GM15510 (cell line): ENCODE measurements around the gene GPN3.

Source experiments
- POLR2A ChIP-seq: IDR thresholded peaks from 3 replicates; pipeline ENCODE4 v1.6.1; 2011; ENCODE audit warnings: borderline replicate concordance; ENCODE audit not compliant: insufficient read length; ENCODE audit errors: extremely low read depth

GPN3 gene

GRCh38 chr12:110458756-110459155 lies 9.3 kb downstream of the GPN3 start:
- TF ChIP-seq POLR2A = no peak

GRCh38 chr12:110453569-110454296 lies 14.3 kb downstream of the GPN3 start:
- TF ChIP-seq POLR2A = no peak

- TF ChIP-seq POLR2A = no peak
Measured at GRCh38 chr12:110451263-110451662, 16.8 kb downstream of the GPN3 start.

DNA sequence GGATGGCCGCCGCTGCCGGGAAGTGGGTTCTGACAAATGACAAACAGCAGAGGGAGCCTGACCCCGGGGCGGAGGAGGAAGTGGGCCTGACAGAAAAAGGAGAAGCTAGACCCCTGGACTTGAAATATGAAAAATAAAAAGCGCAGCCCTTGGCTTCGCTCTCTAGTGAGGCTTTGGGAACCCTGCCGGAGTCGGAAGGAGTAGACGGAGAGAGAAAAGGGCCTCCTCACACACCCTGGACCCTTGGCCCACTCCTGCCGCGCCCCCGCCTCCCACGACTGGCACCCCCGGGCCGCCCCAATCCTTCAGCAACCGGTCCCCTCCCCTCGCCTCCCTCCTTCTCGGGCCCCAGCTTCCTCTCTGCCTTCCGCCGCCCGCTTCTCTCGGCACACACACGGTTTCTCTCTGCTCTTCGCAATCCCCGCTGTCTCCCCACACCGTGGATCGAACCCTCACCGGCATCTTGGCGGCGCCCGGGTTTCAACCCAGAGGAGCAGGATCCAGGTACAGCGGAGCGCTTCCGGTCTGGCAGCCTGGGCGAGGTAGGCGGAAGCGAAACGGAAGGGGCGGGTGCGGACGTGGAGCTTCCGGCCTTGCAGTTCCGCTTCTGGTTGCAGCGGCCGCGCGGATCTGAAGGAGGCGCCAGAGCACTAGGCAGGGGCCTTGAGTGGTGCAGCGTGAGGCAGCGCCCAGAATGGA lies 18.1 kb downstream of the GPN3 start, which contains the start of gene ARPC3:
TSS of gene ARPC3 (minus strand) at position 539 of the 699 bp plus-strand sequence. CDS start at position 462, 77 bp downstream.
- TF ChIP-seq POLR2A = peak; percentile 79

- TF ChIP-seq POLR2A = no peak
Measured at GRCh38 chr12:110444455-110444854, 23.6 kb downstream of the GPN3 start.

DNA sequence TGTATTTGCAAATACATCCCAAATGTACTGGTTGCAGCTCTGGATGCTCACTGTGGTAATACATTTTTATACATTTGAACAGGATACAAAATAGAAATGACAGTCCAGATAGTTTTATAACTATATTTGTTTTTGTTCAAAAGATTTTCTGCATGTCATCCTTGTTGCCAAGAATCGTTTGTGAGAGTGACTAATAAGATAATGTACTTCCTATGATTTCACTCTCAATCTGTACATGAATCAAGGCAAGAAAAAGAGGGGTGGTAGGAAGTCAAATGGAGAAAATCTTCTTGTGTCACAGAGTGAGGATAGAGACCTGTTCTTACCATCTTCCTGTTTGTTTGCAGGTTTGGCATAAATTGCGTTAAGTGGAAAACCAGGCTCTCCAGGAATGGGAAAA lies 31.8 kb downstream of the GPN3 start:
- TF ChIP-seq POLR2A = no peak

- TF ChIP-seq POLR2A = no peak
Measured at GRCh38 chr12:110431957-110432587, 36.0 kb downstream of the GPN3 start.

DNA sequence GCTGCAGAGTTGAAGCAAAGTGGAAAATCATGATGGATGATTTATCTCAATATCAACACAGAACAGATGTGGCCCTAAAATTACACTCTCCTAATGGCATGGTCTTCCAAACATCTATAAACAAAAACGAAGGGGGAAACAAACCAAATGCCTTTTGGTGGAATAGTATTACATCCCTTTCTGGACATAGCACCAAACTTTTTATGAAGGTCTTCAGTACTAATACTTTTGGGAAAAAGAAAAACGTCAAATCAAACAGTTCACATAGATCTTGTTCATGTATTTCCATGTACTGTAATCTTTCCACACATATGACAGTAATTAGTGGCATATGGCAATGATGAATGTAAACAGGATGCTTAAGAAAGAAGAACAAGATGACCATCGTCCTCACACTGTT lies 41.7 kb downstream of the GPN3 start:
- TF ChIP-seq POLR2A = no peak

- no peak for TF ChIP-seq POLR2A
Measured at GRCh38 chr12:110424237-110424636, 43.8 kb downstream of the GPN3 start.

DNA sequence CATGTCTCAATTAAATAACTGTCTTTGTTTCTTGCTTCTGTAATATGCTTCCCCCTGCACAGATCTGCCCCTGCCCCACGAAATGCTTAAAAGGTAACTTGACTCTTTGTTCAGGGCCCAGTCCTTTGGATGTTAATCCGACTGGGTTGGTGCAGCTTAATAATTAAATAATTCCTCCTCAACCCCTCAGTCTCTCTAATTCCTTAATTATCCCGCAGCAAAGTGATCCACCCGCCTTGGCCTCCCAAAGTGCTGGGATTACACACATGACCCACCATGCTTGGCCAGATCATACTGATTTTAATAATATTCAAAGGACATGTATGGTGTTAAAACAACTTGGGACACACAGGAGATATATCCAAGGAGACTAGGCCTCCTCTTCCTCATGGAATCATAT lies 46.4 kb downstream of the GPN3 start:
- no peak for TF ChIP-seq POLR2A

DNA sequence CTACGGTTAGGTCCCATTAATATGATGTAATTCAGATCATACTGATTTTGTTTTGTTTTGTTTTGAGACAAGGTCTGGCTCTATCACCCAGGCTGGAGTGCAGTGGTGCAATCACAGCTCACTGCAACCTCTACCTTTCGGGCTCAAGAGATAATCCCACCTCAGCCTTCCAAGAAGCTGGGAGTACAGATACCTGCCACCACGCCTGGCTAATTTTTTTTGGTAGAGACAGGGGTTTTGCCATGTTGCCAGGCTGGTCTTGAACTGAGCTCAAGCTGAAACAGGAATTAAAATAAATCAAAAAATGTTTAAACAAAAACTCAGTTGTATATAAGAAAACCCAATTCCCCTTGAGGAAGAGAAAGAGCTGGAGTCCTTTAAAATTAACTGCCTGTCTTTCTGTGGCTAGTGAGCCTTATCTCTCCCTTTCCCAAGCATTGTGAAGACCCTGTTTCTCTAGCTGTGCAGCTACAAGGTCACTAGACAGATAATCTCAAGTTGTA lies 46.8 kb downstream of the GPN3 start:
- no peak for TF ChIP-seq POLR2A

DNA sequence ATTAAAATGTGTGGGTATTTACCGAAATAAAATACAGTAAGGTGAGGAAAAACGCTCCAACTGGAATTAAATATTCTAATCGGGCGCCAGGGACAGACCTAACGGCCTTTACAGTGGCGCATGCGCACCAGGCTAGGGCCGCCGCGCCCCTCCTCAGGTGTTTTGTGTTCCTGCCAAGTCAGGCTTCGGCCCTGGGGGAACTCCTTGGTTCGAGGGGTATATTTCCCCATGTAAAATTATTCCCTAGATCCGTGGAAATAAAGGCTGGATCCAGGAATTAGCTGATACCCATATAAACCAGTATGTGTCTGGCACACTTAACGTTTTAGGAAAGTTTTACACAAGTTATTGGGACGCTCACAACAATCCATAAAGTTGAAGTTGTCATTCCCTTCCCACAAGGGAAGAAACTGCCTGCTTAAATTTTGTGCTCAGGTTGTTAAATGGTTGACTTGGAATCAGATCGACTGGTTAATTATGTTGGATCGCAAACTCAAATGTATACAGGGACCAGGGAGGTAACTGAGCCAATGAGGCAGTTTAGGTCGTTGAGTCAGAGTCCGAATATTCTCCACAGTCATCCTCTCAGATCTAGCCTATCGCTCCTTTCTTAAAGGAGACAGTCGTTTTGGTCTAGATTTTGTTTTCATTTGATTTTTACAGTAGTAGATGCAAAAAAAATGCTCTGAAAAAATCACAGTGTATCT lies 63.9 kb downstream of the GPN3 start:
- TF ChIP-seq POLR2A = peak; percentile 44

DNA sequence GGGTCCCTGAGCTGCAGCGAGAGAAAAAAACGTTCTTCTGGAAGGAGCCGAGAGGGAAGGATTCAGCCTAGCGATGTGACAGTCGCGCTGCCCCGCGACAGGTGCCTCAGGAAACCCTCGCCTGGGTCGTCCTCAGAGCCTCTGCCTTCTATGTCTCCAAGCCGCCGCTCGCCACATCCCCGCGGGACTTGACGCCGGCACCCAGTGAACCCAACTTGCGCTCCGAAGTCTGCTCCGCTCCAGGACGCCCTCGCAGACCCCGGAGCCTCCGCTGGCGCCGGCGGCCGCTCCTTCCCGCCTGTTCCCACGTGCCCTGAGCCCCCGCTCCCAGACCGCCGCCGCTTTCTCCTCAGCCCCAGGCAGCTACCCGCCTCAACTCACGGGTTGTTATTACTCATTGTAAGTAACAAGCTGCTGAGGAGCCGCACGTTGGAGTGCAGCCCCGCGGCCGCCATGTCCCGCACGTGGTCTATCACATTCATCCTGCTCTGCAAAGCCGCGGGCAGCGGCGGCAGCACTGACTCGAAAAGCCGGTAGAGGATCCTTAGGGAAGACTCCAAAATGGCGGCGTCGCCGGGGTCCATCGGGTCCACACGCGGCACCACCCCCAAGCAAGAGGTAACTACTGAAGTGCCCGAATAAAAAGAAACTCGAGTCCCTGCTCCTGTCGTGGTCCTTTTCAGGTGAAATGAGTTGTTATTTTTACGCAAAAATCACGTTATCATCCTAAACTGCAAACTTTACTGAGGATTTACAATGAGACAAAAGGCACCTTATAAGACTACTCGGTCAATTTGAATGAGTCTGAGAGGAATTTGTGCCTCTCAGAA lies 64.7 kb downstream of the GPN3 start, which contains the start of gene ANAPC7:
TSS of gene ANAPC7 (minus strand) at position 563 of the 830 bp plus-strand sequence. CDS start at position 482, 81 bp downstream.
- peak; percentile 78 for TF ChIP-seq POLR2A
